CD14-positive monocyte (primary cell): Measurements from ENCODE around the gene HMGB1. TPM values are rescaled to one million over a fixed set of nuclear protein-coding genes. Genes with fewer than 3 reads are reported as not detected.

ENCODE experiments used
- DNase-seq, 3 donors: peaks; one replicate each; pipeline ENCODE4 v3.0.0-alpha.2; 2011 to 2022
- H2AFZ ChIP-seq: 2 replicates; pipeline ENCODE4 v1.6.0; 2012; ENCODE audit warnings: mild to moderate bottlenecking, low read depth, low read length, inconsistent platforms; ENCODE audit not compliant: insufficient read depth, poor library complexity, severe bottlenecking
- H3K27ac ChIP-seq, 2 donors: 1 replicate in 1 of 2; 2 replicates in 1 of 2; pipeline ENCODE4 v1.5.1; 2012 to 2013; ENCODE audit warnings: low read length in 2 of 2, control low read depth in 1 of 2, inconsistent platforms in 1 of 2, low read depth in 1 of 2, mild to moderate bottlenecking in 1 of 2
- H3K27me3 ChIP-seq, 2 donors: one replicate each; pipeline versions ENCODE4 v1.6.0 to v1.6.1; 2011 to 2013; ENCODE audit warnings: low read length in 2 of 2; ENCODE audit not compliant: control insufficient read depth in 2 of 2, insufficient read depth in 2 of 2
- H3K36me3 ChIP-seq, 2 donors: replicated peaks in 1 of 2; 1 replicate in 1 of 2; 2 replicates in 1 of 2; pipeline versions ENCODE4 v1.5.1 to v1.6.1; 2012 to 2013; ENCODE audit warnings: low read length in 2 of 2, control low read depth in 1 of 2, inconsistent platforms in 1 of 2, mild to moderate bottlenecking in 1 of 2; ENCODE audit not compliant: insufficient read depth in 2 of 2, control insufficient read depth in 1 of 2
- H3K4me1 ChIP-seq, 2 donors: 1 replicate in 1 of 2; 2 replicates in 1 of 2; pipeline versions ENCODE4 v1.5.1 to v1.6.1; 2012 to 2013; ENCODE audit warnings: low read length in 2 of 2, control low read depth in 1 of 2, inconsistent platforms in 1 of 2, mild to moderate bottlenecking in 1 of 2, moderate library complexity in 1 of 2; ENCODE audit not compliant: insufficient read depth in 2 of 2, control insufficient read depth in 1 of 2
- H3K4me2 ChIP-seq: replicated peaks from 2 replicates; pipeline ENCODE3; 2012; ENCODE audit warnings: low read length, moderate library complexity, mild to moderate bottlenecking; ENCODE audit not compliant: poor library complexity, severe bottlenecking; ENCODE audit errors: extremely low read depth
- H3K4me3 ChIP-seq, 3 experiments: fragments of 200-600 bp in 1 of 3; sonication (generic) in 1 of 3; replicated peaks in 1 of 3; 1 replicate in 2 of 3; 2 replicates in 1 of 3; pipeline ENCODE4 v1.5.1; 2011 to 2013; ENCODE audit warnings: low read length in 3 of 3, mild to moderate bottlenecking in 3 of 3, control low read depth in 2 of 3, low read depth in 2 of 3, inconsistent platforms in 1 of 3, moderate library complexity in 1 of 3
- H3K79me2 ChIP-seq: 2 replicates; pipeline ENCODE4 v1.6.0; 2012; ENCODE audit warnings: mild to moderate bottlenecking, control low read depth, inconsistent platforms, low read length, moderate library complexity; ENCODE audit not compliant: insufficient read depth
- H3K9ac ChIP-seq: 2 replicates; pipeline ENCODE4 v1.6.0; 2017; ENCODE audit warnings: low read length, mild to moderate bottlenecking; ENCODE audit not compliant: insufficient read depth, poor library complexity, severe bottlenecking
- H3K9me3 ChIP-seq, 2 donors: replicated peaks in 1 of 2; 1 replicate in 1 of 2; 2 replicates in 1 of 2; pipeline versions ENCODE4 v1.5.1 to v1.6.1; 2012 to 2013; ENCODE audit warnings: low read length in 2 of 2, control low read depth in 1 of 2; ENCODE audit not compliant: control insufficient read depth in 1 of 2, insufficient read depth in 1 of 2
- H4K20me1 ChIP-seq: 2 replicates; pipeline ENCODE4 v1.6.0; 2012; ENCODE audit warnings: mild to moderate bottlenecking, low read length, control low read depth, moderate library complexity; ENCODE audit not compliant: insufficient read depth
- H3K27ac Mint-ChIP-seq, 7 donors: one replicate each; pipeline ENCODE4 v1.8.0; 2020; ENCODE audit warnings: mild to moderate bottlenecking in 7 of 7, mixed read lengths in 7 of 7, moderate library complexity in 6 of 7, inconsistent platforms in 2 of 7
- H3K27me3 Mint-ChIP-seq, 3 donors: one replicate each; pipeline ENCODE4 v1.8.0; 2021 to 2022; ENCODE audit warnings: low read depth in 3 of 3, mild to moderate bottlenecking in 3 of 3, mixed read lengths in 3 of 3, moderate library complexity in 3 of 3, inconsistent platforms in 1 of 3
- H3K36me3 Mint-ChIP-seq, 2 donors: one replicate each; pipeline ENCODE4 v1.8.0; 2020; ENCODE audit warnings: mixed read lengths in 2 of 2, inconsistent platforms in 1 of 2, mild to moderate bottlenecking in 1 of 2
- H3K4me1 Mint-ChIP-seq: one replicate; pipeline ENCODE4 v1.8.0; 2020; ENCODE audit warnings: mild to moderate bottlenecking, mixed read lengths
- H3K4me3 Mint-ChIP-seq, 2 donors: one replicate each; pipeline ENCODE4 v1.8.0; 2020; ENCODE audit warnings: mild to moderate bottlenecking in 2 of 2, mixed read lengths in 2 of 2, moderate library complexity in 1 of 2
- H3K9me3 Mint-ChIP-seq, 7 donors: one replicate each; pipeline ENCODE4 v1.8.0; 2020 to 2022; ENCODE audit warnings: mixed read lengths in 7 of 7, mild to moderate bottlenecking in 6 of 7, moderate library complexity in 6 of 7, inconsistent platforms in 2 of 7
- WGBS: methylation state at CpG from one replicate; pipeline ENCODE4 v1.1.5; 2013; ENCODE audit warnings: missing lambda C conversion rate; ENCODE audit not compliant: insufficient coverage; 5-methylcytosine and 5-hydroxymethylcytosine counted together
- intact Hi-C, 2 donors: fragments of 100-400 bp; cut with micrococcal nuclease; formaldehyde crosslinking; loops; one replicate each; pipeline versions ENCODE4 v1.15.0 to v1.15.1; 2023
- polyA plus RNA-seq, 3 donors: library from polyadenylated mRNA; depleted of rRNA in 1 of 3; unstranded in 2 of 3; stranded (reverse) in 1 of 3; fragments of 300-500 nt in 2 of 3; fragments of >200 nt in 1 of 3; fragmentation: Illumina TruSeq in 2 of 3; gene quantifications; 1 replicate in 2 of 3; 2 replicates in 1 of 3; pipeline ENCODE4 v1.2.3, GENCODE V29; 2012 to 2021
- TF ChIP-seq, protein P1 (sequence below): fragments of 200-600 bp; IDR thresholded peaks from one replicate; pipeline ENCODE4 v1.8.0; 2022; ENCODE audit warnings: antibody characterized with exemption, mild to moderate bottlenecking

The HMGB1 gene
- polyA plus RNA-seq, 3 donors: 132 to 489 (median 430) TPM

DNA sequence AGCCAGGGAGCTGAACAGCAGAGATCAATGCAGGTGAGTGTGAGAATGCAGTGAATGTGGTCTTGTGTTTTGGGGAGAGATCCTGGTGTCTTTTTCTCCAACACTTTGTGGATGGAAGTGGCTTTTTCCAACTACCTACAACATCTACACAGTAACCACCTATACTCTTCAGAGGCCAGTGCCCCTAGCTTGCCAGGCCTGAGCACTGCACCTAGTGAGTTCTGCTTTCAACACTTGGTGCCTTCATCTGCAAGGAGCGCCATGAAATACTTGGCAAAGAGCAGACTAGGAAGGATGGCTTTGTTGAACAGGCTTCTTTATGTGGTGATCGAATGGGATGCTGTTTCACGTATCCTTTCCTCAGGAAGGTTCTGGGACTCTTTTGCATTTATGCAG is 21.3 kb upstream of the HMGB1 start:
- TF ChIP-seq, protein P1, sequence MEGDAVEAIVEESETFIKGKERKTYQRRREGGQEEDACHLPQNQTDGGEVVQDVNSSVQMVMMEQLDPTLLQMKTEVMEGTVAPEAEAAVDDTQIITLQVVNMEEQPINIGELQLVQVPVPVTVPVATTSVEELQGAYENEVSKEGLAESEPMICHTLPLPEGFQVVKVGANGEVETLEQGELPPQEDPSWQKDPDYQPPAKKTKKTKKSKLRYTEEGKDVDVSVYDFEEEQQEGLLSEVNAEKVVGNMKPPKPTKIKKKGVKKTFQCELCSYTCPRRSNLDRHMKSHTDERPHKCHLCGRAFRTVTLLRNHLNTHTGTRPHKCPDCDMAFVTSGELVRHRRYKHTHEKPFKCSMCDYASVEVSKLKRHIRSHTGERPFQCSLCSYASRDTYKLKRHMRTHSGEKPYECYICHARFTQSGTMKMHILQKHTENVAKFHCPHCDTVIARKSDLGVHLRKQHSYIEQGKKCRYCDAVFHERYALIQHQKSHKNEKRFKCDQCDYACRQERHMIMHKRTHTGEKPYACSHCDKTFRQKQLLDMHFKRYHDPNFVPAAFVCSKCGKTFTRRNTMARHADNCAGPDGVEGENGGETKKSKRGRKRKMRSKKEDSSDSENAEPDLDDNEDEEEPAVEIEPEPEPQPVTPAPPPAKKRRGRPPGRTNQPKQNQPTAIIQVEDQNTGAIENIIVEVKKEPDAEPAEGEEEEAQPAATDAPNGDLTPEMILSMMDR: no peak
- Histone ChIP-seq H4K20me1 (no peaks in the 10 kb centered on the region), H2AFZ (no peak overlapping the region), H3K4me2 (no peak overlapping the region), H3K9ac (no peak overlapping the region), H3K36me3 (no peaks in the 10 kb centered on the region), H3K27ac (no peak overlapping the region), H3K4me1 (no peaks in the 10 kb centered on the region), H3K9me3 (no peaks in the 10 kb centered on the region), H3K4me3 (no peak overlapping the region), H3K27me3 (no peaks in the 10 kb centered on the region), H3K79me2 (no peaks in the 10 kb centered on the region)
- no peak overlapping the region for H3K27ac Mint-ChIP-seq
- no peaks in the 10 kb centered on the region for H3K36me3 Mint-ChIP-seq
- no peaks in the 10 kb centered on the region for H3K9me3 Mint-ChIP-seq
- peaks cover 0 to 5% (median 1%) of the 10 kb centered on the region in 3 donors for H3K27me3 Mint-ChIP-seq
- WGBS: 100% methylated on average over 1 of the region's 3 CpGs
- intact Hi-C loops: no loop called here
- no peak overlapping the region for H3K4me3 Mint-ChIP-seq
- H3K4me1 Mint-ChIP-seq: no peaks in the 10 kb centered on the region
- DNase-seq: no peak

DNA sequence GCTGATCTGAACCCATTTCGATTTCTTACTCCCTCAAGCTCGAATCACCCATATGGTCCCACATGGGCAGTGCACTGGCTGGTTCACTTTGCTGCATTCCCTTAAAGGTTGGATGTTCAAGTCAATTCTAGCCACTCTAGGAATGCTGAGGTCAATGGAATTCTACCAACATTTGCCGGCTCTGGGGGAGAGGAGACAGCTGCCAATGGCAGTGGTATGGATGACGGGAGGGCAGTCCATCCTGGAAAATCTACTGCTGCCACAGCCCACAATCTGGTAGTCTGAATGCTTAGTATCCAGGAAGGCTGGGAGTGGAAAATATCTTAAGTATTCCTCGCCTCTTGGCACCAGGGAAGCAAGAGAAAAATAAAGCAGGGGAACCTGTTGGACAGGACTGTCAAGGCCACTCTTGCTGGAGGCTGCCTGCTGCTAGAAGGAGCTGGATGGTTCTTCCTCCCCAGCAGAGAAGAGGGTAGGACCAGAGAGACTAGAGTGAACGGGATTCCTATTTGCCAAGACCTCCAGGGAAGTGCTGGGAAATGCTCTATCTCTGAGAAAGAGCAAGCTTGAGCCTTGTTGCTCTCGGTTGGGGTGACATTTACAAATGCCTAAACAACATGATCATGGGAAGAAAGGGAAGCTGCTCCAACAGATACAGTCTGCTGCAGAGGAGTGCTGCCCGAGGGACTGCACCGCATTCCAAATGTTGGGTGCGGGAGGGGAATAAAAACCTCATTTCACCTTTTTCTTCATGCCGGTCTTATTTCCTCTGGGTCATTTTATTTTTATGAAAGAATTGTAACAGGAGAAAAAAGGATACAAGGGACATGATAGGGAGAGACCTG is 20.7 kb upstream of the HMGB1 start:
- Mint-ChIP-seq H3K4me1 (no peaks in the 10 kb centered on the region), H3K36me3 (no peaks in the 10 kb centered on the region), H3K27me3 (peaks cover 0 to 7% (median 1%) of the 10 kb centered on the region in 3 donors), H3K9me3 (no peaks in the 10 kb centered on the region), H3K4me3 (no peak overlapping the region), H3K27ac (no peak overlapping the region)
- no peaks in the 10 kb centered on the region for H4K20me1 ChIP-seq
- H3K4me3 ChIP-seq: no peak overlapping the region
- H3K27ac ChIP-seq: no peak overlapping the region
- no peak overlapping the region for H3K9ac ChIP-seq
- no peaks in the 10 kb centered on the region for H3K36me3 ChIP-seq
- no peaks in the 10 kb centered on the region for H3K4me1 ChIP-seq
- WGBS: 98% methylated on average over 7 of the region's 11 CpGs
- no peak overlapping the region for H2AFZ ChIP-seq
- H3K4me2 ChIP-seq: no peak overlapping the region
- intact Hi-C loops: no loop called here
- H3K27me3 ChIP-seq: no peaks in the 10 kb centered on the region
- no peak for DNase-seq
- TF ChIP-seq, protein P1: no peak
- H3K9me3 ChIP-seq: no peaks in the 10 kb centered on the region
- no peaks in the 10 kb centered on the region for H3K79me2 ChIP-seq
